ENCODE results near the gene KLF11.

Gene KLF11

GRCh38 chr2:10064932-10065772, 21.8 kb downstream of the KLF11 start:
- DNase-seq (ENCODE audit: low read depth) = no peak

DNA sequence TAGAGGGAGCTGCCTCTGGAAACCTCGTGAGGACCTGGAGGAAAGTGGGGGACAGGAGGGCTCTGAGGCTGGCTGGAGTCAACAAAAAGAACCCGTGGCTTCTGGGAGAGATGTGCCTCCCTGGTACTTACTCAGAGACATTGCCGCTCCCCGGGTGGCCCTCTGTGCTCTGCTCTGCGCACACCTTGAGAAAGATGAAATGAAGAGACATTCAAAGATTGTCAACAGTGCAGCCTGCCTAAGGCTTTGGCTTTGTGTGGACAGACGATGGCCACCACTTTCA, 22.4 kb downstream of the KLF11 start:
- DNase-seq (ENCODE audit: low read depth) = no peak

DNA sequence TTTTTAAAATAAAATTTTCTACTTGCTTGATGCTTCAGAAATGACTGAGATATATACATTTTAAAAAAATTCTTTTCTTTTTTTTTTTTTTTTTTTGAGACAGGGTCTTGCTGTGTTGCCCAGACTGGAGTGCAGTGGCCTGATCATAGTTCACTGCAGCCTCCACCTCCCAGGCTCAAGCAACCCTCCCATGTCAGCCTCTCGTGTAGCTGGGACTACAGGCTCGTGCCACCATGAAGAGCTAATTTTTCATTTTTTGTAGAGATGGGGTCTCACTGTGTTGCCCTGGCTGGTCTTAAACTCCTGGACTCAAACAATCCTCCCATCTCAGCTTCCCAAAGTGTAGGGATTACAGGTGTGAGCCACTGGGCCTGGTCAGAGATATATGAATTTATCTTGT, 24.0 kb downstream of the KLF11 start:
- no peak for DNase-seq (ENCODE audit: low read depth)

GRCh38 chr2:10067881-10068280, 24.5 kb downstream of the KLF11 start:
- no peak for DNase-seq (ENCODE audit: low read depth)

GRCh38 chr2:10071176-10071575, 27.8 kb downstream of the KLF11 start:
- no peak for DNase-seq (ENCODE audit: low read depth)

- DNase-seq (ENCODE audit: low read depth) = no peak
These were observed 28.2 kb downstream of the KLF11 start for GRCh38 chr2:10071595-10071994.

DNA sequence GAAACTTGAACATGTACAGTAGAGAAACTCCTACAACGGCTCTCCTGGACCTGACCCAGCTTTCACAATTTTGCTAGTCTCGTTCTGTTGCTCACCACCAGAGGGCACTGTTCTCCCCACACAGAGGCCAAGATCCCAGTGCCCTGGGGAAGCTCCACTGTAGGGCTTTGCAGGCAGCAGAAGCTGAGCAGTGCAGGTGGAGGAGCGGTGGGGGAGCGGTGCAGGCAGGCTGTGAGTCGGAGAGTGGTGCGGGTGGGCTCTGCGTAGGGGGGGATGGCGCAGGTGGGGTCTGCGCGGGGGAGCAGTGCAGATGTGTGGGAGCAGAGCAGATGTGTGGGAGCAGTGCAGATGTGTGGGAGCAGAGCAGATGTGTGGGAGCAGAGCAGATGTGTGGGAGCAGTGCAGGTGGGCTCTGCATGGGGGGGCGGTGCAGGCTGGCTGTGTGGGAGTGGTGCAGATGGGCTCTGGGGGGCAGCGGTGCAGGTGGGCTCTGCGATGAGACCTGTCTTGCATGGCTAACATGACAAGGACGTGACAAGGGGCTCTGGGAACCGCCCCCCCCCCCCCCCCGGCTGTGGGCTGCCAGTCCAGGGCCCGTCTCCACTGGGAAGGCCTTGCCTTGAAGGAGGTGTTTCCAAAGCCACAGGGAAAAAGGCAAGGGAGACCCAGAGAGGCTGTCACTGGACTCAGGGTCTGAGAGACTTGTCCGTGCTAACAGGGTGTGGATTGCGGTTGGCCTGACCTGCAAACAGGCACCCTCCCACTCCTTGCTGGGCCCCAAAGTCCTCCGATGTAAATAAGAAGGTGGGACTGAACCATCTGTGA, 29.5 kb downstream of the KLF11 start:
- DNase-seq (ENCODE audit: low read depth) = peak; percentile 64

DNA sequence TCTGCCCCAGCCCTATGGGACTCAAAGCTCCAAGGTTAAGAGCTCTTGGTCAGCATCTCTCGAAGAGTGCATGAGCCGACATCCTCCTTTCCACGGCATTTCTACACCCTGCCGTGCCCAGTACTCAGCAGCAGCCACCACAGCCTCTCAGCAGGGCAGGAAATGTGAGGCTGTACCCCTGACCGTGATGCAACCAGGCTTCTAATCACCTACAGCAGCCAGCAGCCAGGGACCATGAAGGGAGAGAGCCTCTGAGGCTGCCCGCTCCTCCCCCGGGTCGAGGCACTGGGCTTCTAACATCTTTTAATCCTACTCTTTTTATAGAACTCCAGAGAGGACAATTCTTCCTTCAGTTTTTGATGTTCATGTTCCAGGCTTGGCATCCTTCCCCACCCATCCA, 30.4 kb downstream of the KLF11 start:
- no peak for DNase-seq (ENCODE audit: low read depth)

DNA sequence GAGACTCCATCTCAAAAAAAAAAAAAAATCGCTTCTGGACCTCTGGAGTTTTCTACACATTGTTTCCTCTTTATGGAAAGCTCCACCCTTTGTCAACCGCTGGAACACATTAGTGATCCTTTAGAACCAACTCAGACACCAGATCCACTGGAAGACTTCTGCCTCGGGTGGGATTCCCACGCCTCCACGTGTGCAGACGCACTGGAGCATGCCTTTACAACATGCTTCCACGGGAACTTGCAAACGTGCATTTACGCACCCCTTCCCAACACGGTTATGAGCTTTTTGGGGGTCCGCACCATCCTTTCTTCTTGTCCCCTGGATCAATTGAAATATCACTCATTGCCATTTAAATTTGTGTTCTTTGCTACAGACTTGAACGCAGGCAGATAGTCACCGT, 31.8 kb downstream of the KLF11 start:
- no peak for DNase-seq (ENCODE audit: low read depth)

- no peak for DNase-seq (ENCODE audit: low read depth)
These were observed 32.3 kb downstream of the KLF11 start for GRCh38 chr2:10075571-10076209.

DNA sequence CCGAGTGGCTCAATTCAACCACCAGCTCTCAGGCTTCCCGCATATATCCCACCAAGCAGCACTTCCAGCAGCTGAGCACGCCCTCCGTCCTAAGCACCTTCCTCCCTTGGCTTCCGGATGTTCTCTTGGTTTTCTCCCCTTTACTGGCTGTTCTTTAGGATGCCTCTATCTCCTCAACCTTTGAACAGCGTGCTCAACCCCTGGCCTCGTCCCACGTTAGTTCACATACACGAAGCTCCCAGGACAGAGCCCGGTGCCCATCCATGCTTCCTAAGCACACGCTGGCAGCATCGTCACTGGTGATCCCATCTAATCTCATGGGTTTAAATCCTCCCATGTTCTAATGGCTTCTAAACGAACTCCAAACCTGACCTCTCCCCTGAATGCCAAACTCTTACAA, 33.2 kb downstream of the KLF11 start:
- DNase-seq (ENCODE audit: low read depth) = no peak

DNA sequence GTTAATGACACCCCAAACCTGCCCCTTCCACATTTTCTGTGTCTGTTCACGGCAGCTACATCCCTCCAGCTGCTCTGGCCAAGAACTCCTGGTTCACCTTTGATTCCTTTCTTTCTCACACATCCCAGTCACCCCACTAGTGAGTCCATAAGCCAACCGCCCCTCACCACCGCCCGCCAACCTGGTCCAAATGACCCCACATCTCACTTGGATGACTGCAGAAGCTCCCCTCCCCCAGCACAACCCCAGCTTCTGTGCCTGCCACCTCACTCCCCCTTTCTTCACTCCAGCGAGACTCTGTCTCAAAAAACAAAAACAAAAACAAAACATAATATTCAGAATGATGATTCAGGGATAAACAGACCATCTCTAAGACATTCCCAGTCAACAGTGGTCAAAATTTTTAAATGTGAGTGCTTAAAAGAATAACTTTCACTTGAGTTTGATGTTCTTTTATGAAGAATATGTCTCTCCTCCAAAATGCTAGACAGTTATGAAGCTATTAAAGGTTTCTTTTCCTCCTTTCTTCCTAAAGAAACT, 33.7 kb downstream of the KLF11 start:
- DNase-seq (ENCODE audit: low read depth) = no peak

- DNase-seq (ENCODE audit: low read depth) = no peak
These were observed 34.7 kb downstream of the KLF11 start for GRCh38 chr2:10078001-10078400.

- DNase-seq (ENCODE audit: low read depth) = no peak
These were observed 35.4 kb downstream of the KLF11 start for GRCh38 chr2:10078704-10079265.

DNA sequence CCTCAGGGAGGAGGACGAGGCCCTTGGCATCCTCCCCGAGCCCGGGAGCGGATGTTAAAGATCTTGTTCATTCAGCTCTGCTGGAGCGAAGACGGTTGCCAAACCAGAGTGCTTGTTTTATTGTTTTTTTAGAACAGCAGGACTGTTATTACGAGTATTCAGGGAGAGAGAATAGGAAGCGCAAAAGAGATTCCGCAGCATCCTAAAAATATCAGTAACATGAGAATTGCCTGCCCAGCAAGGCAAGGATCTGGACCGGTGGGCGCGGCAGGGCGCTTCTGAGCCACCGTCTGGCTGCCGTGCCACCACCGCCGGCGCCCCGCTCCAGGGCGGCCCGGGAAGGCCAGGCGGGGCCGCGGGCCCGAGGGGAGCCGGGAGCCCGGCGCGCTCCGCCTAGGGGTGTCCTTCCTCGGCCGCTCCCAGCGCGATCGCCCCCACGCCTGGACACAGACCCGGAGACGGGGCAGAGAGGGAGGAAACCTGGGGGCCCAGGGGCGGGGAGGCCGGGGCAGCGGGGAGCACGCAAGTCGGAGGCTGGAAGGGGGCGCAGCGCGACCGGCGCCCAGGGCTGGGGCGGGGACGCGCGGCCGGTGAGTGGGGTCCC, 36.0 kb downstream of the KLF11 start:
- no peak for DNase-seq (ENCODE audit: low read depth)

GRCh38 chr2:10079870-10080535, 36.7 kb downstream of the KLF11 start, which contains the start of gene CYS1:
CYS1 (minus strand) TSS chr2:10080411; CDS start chr2:10080223, 188 bp downstream.
- DNase-seq (ENCODE audit: low read depth) = no peak

- no peak for DNase-seq (ENCODE audit: low read depth)
These were observed 37.4 kb downstream of the KLF11 start for GRCh38 chr2:10080536-10081304.

DNA sequence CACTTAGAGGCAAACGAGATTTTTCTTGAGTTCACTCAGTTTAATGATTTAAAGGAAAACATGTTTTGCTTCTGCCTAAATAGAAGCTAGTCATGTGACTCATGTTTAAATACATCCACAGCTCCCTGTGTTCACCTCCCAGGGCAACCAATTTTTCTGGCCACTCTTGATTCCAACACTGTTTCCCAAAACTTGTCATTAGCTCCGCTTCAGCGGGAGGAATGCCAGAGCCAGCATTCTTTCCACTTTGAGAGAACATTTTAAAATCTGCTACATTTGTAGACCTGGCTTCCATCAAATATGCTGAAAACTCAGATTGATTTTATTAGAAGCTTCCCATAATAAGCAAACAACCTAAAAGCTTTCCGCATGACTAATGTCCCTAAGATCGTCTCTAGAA, 39.7 kb downstream of the KLF11 start:
- DNase-seq (ENCODE audit: low read depth) = no peak

GRCh38 chr2:10083692-10084211, 40.4 kb downstream of the KLF11 start:
- no peak for DNase-seq (ENCODE audit: low read depth)

GRCh38 chr2:10084223-10084865, 41.0 kb downstream of the KLF11 start:
- DNase-seq (ENCODE audit: low read depth) = no peak
